B cell (primary cell): ENCODE data around the gene BTBD6. TPM values are rescaled to one million over a fixed set of nuclear protein-coding genes. Genes with fewer than 3 reads are reported as not detected.

Experiments
- ATAC-seq: fragments of 200-7000 bp; cut with Tn5 transposase; one replicate; pipeline ENCODE4 v1.10.0; 2021; ENCODE audit warnings: low read depth, mild to moderate bottlenecking, moderate number of reproducible peaks, moderate library complexity
- CTCF ChIA-PET: fragments of 350-600 bp; sonication (Branson Sonifier 250); formaldehyde crosslinking; loops from one replicate; lab custom pipeline; 2021; ENCODE audit warnings: antibody characterized with exemption, inconsistent platforms; lab: Charles Lee
- POLR2A ChIA-PET: fragments of 350-600 bp; sonication (Branson Sonifier 250); formaldehyde crosslinking; loops from one replicate; lab custom pipeline; 2021; ENCODE audit warnings: antibody characterized with exemption; lab: Charles Lee
- DNase-seq: peaks from one replicate; pipeline ENCODE4 v3.0.0; 2013
- H2AFZ ChIP-seq: 2 replicates; pipeline ENCODE4 v1.6.1; 2012; ENCODE audit warnings: mild to moderate bottlenecking, low read depth, low read length; ENCODE audit not compliant: insufficient read depth, poor library complexity, severe bottlenecking
- H3K27ac ChIP-seq, 2 donors: 1 replicate in 1 of 2; 2 replicates in 1 of 2; pipeline ENCODE4 v1.5.1; 2012 to 2013; ENCODE audit warnings: low read length in 2 of 2, mild to moderate bottlenecking in 2 of 2, moderate library complexity in 1 of 2
- H3K27me3 ChIP-seq, 4 experiments: fragments of 200-600 bp in 1 of 4; sonication (generic) in 1 of 4; replicated peaks in 1 of 4; 1 replicate in 2 of 4; 2 replicates in 2 of 4; pipeline versions ENCODE4 v1.6.1 to v1.7.0; 2013 to 2016; ENCODE audit warnings: low read length in 3 of 4, mild to moderate bottlenecking in 2 of 4, mixed read lengths in 1 of 4, moderate library complexity in 1 of 4; ENCODE audit not compliant: insufficient read depth in 4 of 4, control insufficient read depth in 3 of 4; ENCODE audit errors: control extremely low read depth in 1 of 4
- H3K36me3 ChIP-seq, 2 experiments: replicated peaks in 1 of 2; 1 replicate in 1 of 2; 2 replicates in 1 of 2; pipeline versions ENCODE4 v1.6.1 to v1.7.1; 2013; ENCODE audit warnings: low read length in 1 of 2; ENCODE audit not compliant: insufficient read depth in 2 of 2, control insufficient read depth in 1 of 2; ENCODE audit errors: control extremely low read depth in 1 of 2, extremely low read depth in 1 of 2
- H3K4me1 ChIP-seq, 2 donors: fragments of 200-600 bp in 1 of 2; sonication (generic) in 1 of 2; 1 replicate in 1 of 2; 2 replicates in 1 of 2; pipeline versions ENCODE4 v1.5.1 to v1.6.1; 2013 to 2017; ENCODE audit warnings: low read length in 2 of 2; ENCODE audit not compliant: control insufficient read depth in 2 of 2, insufficient read depth in 2 of 2
- H3K4me2 ChIP-seq: replicated peaks from 2 replicates; pipeline ENCODE3; 2012; ENCODE audit warnings: mild to moderate bottlenecking, low read depth, low read length; ENCODE audit not compliant: poor library complexity, severe bottlenecking
- H3K4me3 ChIP-seq, 5 experiments: fragments of 200-600 bp in 1 of 5; sonication (generic) in 1 of 5; 1 replicate in 3 of 5; 2 replicates in 2 of 5; pipeline versions ENCODE4 v1.5.1 to v1.7.0; 2011 to 2016; ENCODE audit warnings: low read length in 4 of 5, mild to moderate bottlenecking in 4 of 5, low read depth in 2 of 5, control low read depth in 1 of 5, moderate library complexity in 1 of 5; ENCODE audit not compliant: insufficient read depth in 1 of 5; ENCODE audit errors: control extremely low read depth in 1 of 5, extremely low read depth in 1 of 5
- H3K79me2 ChIP-seq: fragments of 200-600 bp; sonication (generic); one replicate; pipeline ENCODE4 v1.6.0; 2016; ENCODE audit warnings: low read length; ENCODE audit not compliant: control insufficient read depth, insufficient read depth
- H3K9ac ChIP-seq: fragments of 200-600 bp; sonication (generic); 2 replicates; pipeline ENCODE4 v1.6.1; 2017; ENCODE audit warnings: mild to moderate bottlenecking, low read length, moderate library complexity
- H3K9me3 ChIP-seq, 3 donors: one replicate each; pipeline versions ENCODE4 v1.6.1 to v1.7.1; 2013; ENCODE audit warnings: low read length in 2 of 3; ENCODE audit not compliant: control insufficient read depth in 2 of 3, insufficient read depth in 1 of 3; ENCODE audit errors: control extremely low read depth in 1 of 3
- H4K20me1 ChIP-seq: 2 replicates; pipeline ENCODE4 v1.6.0; 2012; ENCODE audit warnings: mild to moderate bottlenecking, low read length; ENCODE audit not compliant: insufficient read depth, control insufficient read depth, poor library complexity, severe bottlenecking
- H3K27ac Mint-ChIP-seq: one replicate; pipeline ENCODE4 v1.8.0; 2021; ENCODE audit warnings: mixed read lengths
- H3K27me3 Mint-ChIP-seq: one replicate; pipeline ENCODE4 v1.8.0; 2021; ENCODE audit warnings: mixed read lengths
- H3K4me1 Mint-ChIP-seq: one replicate; pipeline ENCODE4 v1.8.0; 2021; ENCODE audit warnings: mixed read lengths
- H3K4me3 Mint-ChIP-seq: one replicate; pipeline ENCODE4 v1.8.0; 2021; ENCODE audit warnings: mixed read lengths
- H3K9me3 Mint-ChIP-seq: one replicate; pipeline ENCODE4 v1.8.0; 2022; ENCODE audit warnings: mixed read lengths; ENCODE audit not compliant: insufficient read depth
- CTCF ChIP-seq: fragments of 200-600 bp; IDR thresholded peaks from one replicate; pipeline ENCODE4 v1.8.0; 2022; ENCODE audit warnings: antibody characterized with exemption, mild to moderate bottlenecking
- EZH2 ChIP-seq: IDR thresholded peaks from 2 replicates; pipeline ENCODE4 v1.6.1; 2012; ENCODE audit warnings: borderline replicate concordance, low read depth, mild to moderate bottlenecking, moderate library complexity, low read length; ENCODE audit not compliant: insufficient read depth, poor library complexity, severe bottlenecking
- WGBS: methylation state at CpG from one replicate; pipeline ENCODE4 v1.1.5; 2013; ENCODE audit warnings: missing lambda C conversion rate; ENCODE audit not compliant: insufficient coverage; 5-methylcytosine and 5-hydroxymethylcytosine counted together
- intact Hi-C: fragments of 100-400 bp; cut with micrococcal nuclease; formaldehyde crosslinking; loops from one replicate; pipeline ENCODE4 v1.10.0; 2022
- polyA plus RNA-seq: library from polyadenylated mRNA; depleted of rRNA; stranded (reverse); fragments of >200 nt; gene quantifications from 2 replicates; pipeline ENCODE4 v1.2.3, GENCODE V29; 2012
- total RNA-seq, 2 donors: library from RNA; stranded (reverse); fragments of 120-200 nt in 1 of 2; gene quantifications; 1 replicate in 1 of 2; 2 replicates in 1 of 2; pipeline versions ENCODE4 v1.2.3 to v1.2.4, GENCODE V29; 2013 to 2022

The BTBD6 gene
- total and polyA plus RNA-seq, 2 donors (not counting 1 experiment from before 2014, with no cell fraction given) = 33.4 to 36.1 TPM

GRCh38 chr14:105250986-105251385 is 2.7 kb downstream of the BTBD6 start:
- ChIA-PET CTCF (interaction anchor here (1.2 kb wide), 1 partner anchor 12 kb away, joined by 3 read pairs; no protein-coding TSS in a partner anchor), POLR2A (no interaction called here)
- Histone ChIP-seq H3K4me2 (no peak overlapping the region), H3K36me3 (peaks cover 0 to 11% of the 10 kb centered on the region in 2 experiments), H4K20me1 (peaks cover 16% of the 10 kb centered on the region), H3K4me1 (peaks cover 15 to 25% of the 10 kb centered on the region in 2 donors), H2AFZ (no peak overlapping the region), H3K4me3 (no peak overlapping the region), H3K27me3 (no peaks in the 10 kb centered on the region), H3K27ac (no peak overlapping the region), H3K9me3 (no peaks in the 10 kb centered on the region), H3K79me2 (peaks cover 13% of the 10 kb centered on the region), H3K9ac (no peak overlapping the region)
- TF ChIP-seq CTCF (no peak), EZH2 (no peak)
- Mint-ChIP-seq H3K9me3 (no peaks in the 10 kb centered on the region), H3K27me3 (no peaks in the 10 kb centered on the region), H3K4me1 (peaks cover 29% of the 10 kb centered on the region), H3K27ac (no peak overlapping the region), H3K4me3 (peak overlapping the region; percentile 44)
- no peak for DNase-seq
- 37% methylated on average over 2 of the region's 4 CpGs for WGBS
- no peak for ATAC-seq
- intact Hi-C loops = no loop called here

- Histone ChIP-seq H3K27me3 (no peaks in the 10 kb centered on the region), H4K20me1 (peaks cover 22% of the 10 kb centered on the region), H3K4me1 (peaks cover 15 to 25% of the 10 kb centered on the region in 2 donors), H3K36me3 (peaks cover 0 to 11% of the 10 kb centered on the region in 2 experiments), H3K4me3 (no peak overlapping the region), H3K27ac (no peak overlapping the region), H3K79me2 (peaks cover 15% of the 10 kb centered on the region), H2AFZ (no peak overlapping the region), H3K4me2 (no peak overlapping the region), H3K9ac (no peak overlapping the region), H3K9me3 (no peaks in the 10 kb centered on the region)
- H3K4me1 Mint-ChIP-seq = peaks cover 25% of the 10 kb centered on the region
- ChIA-PET POLR2A (no interaction called here), CTCF (no interaction called here)
- ATAC-seq (no peak), DNase-seq (no peak)
- TF ChIP-seq CTCF (no peak), EZH2 (no peak)
- H3K4me3 Mint-ChIP-seq = no peak overlapping the region
- intact Hi-C loops = no loop called here
- WGBS = 52% methylated on average over 6 of the region's 6 CpGs
- H3K27ac Mint-ChIP-seq = no peak overlapping the region
- no peaks in the 10 kb centered on the region for H3K27me3 Mint-ChIP-seq
- no peaks in the 10 kb centered on the region for H3K9me3 Mint-ChIP-seq
These were observed 3.6 kb downstream of the BTBD6 start for GRCh38 chr14:105251920-105252319.
